Esophagus mucosa (tissue), 1 donor: ENCODE results near the gene LACC1. TPM values are rescaled to one million over a fixed set of nuclear protein-coding genes. Genes with fewer than 3 reads are reported as not detected.

ENCODE experiments used
- total RNA-seq: library from RNA; stranded (reverse); gene quantifications from one replicate; pipeline ENCODE4 v1.2.4, GENCODE V29; 2023
- donor health status: DM: yes; HTN: yes; CAD: no.

LACC1 gene
- total RNA-seq, 1 donor from 2014 or later = 5.8 TPM

Other genes with a start within 250 kb of the LACC1 start
- 0.12 TPM for gene ENOX1, start 92.9 kb upstream of the LACC1 start, total RNA-seq
- gene CCDC122, start 164 bp upstream of the LACC1 start, total RNA-seq = 5.5 TPM